Measurements from ENCODE around the gene PRSS16.
"Not testable (repeated sequence)": the region's sequence is repeated elsewhere in the genome, so short reads cannot be mapped to it uniquely, and the experiment has no call there.

Gene PRSS16

DNA sequence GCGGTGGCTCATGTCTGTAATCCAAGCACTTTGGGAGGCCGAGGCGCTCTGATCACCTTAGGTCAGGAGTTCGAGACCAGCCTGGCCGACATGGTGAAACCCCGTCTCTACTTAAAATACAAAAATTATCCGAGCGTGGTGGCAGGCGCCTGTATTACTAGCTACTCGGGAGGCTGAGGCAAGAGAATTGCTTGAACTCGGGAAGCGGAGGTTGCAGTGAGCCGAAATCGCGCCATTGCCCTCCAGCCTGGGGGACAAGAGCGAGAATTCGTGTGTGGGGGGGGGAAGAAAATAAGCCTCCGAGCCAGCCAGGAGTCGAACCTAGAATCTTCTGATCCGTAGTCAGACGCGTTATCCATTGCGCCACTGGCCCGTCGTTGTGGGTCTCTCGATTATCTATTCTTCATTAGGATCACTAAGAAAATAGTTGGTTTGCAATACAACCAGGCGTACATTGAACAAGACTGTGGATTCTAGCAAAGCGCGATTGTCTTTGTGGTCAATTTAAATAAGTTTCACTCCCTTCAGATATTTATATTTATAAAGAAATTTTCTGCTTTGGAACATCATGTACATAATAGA lies 33.9 kb upstream of the PRSS16 start:
- Histone ChIP-seq H4K20me1 (ENCODE audit: low read depth, low read length) (no peaks in the 10 kb centered on the region), H3K4me3 (ENCODE audit: insufficient read depth, low read length, poor library complexity, severe bottlenecking) (no peak overlapping the region), H3F3A (ENCODE audit: insufficient read depth) (no peaks in the 10 kb centered on the region), H3K79me2 (ENCODE audit: insufficient read depth, low read length) (no peaks in the 10 kb centered on the region), H3K9me3 (ENCODE audit: insufficient read depth, low read length) (no peaks in the 10 kb centered on the region), H3K36me3 (ENCODE audit: low read length) (no peaks in the 10 kb centered on the region), H3K27me3 (ENCODE audit: low read length) (no peaks in the 10 kb centered on the region), H3K27ac (ENCODE audit: low read depth, low read length) (no peak overlapping the region), H3K9me2 (replicated peaks; ENCODE audit: insufficient read depth, low read length) (no peaks in the 10 kb centered on the region), H3K9ac (ENCODE audit: low read length) (no peak overlapping the region), H2AFZ (ENCODE audit: low read depth, low read length, severe bottlenecking) (no peak overlapping the region), H3K4me2 (ENCODE audit: low read depth, low read length, poor library complexity, severe bottlenecking) (no peak overlapping the region)
- no peak for TF ChIP-seq EZH2phosphoT487 (conservative IDR thresholded peaks at IDR 0.05; ENCODE audit: low read length)
- TF ChIP-seq, protein P1, sequence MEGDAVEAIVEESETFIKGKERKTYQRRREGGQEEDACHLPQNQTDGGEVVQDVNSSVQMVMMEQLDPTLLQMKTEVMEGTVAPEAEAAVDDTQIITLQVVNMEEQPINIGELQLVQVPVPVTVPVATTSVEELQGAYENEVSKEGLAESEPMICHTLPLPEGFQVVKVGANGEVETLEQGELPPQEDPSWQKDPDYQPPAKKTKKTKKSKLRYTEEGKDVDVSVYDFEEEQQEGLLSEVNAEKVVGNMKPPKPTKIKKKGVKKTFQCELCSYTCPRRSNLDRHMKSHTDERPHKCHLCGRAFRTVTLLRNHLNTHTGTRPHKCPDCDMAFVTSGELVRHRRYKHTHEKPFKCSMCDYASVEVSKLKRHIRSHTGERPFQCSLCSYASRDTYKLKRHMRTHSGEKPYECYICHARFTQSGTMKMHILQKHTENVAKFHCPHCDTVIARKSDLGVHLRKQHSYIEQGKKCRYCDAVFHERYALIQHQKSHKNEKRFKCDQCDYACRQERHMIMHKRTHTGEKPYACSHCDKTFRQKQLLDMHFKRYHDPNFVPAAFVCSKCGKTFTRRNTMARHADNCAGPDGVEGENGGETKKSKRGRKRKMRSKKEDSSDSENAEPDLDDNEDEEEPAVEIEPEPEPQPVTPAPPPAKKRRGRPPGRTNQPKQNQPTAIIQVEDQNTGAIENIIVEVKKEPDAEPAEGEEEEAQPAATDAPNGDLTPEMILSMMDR (IDR thresholded peaks at IDR 0.05; ENCODE audit: insufficient read depth, low read length, poor library complexity, severe bottlenecking) = no peak

DNA sequence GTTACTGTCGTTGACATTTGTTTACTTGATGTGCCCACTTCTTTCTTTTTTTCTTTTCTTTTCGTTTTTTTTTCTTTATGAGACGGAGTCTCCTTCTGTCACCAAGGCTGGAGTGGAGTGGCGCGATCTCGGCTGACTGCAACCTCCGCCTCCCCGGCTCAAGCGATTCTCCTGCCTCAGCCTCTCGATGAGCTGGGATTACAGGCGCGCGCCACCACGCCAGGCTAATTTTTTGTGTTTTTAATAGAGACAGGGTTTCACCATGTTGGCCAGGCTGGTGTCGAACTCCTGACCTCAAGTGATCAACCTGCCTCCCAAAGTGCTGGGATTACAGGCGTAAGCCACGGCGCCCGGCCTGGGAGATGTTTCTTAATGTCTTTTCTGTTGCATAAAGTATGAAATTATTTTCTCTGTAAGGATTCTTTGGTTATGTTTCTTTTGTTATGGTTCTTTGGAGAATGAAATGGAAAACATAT lies 33.3 kb upstream of the PRSS16 start:
- no peak overlapping the region for H3K9ac ChIP-seq (ENCODE audit: low read length)
- no peaks in the 10 kb centered on the region for H3K27me3 ChIP-seq (ENCODE audit: low read length)
- H3K27ac ChIP-seq (ENCODE audit: low read depth, low read length) = no peak overlapping the region
- H2AFZ ChIP-seq (ENCODE audit: low read depth, low read length, severe bottlenecking) = no peak overlapping the region
- H3K9me2 ChIP-seq (replicated peaks; ENCODE audit: insufficient read depth, low read length) = no peaks in the 10 kb centered on the region
- H3K36me3 ChIP-seq (ENCODE audit: low read length) = no peaks in the 10 kb centered on the region
- H3F3A ChIP-seq (ENCODE audit: insufficient read depth) = no peaks in the 10 kb centered on the region
- H3K9me3 ChIP-seq (ENCODE audit: insufficient read depth, low read length) = no peaks in the 10 kb centered on the region
- H3K4me2 ChIP-seq (ENCODE audit: low read depth, low read length, poor library complexity, severe bottlenecking) = no peak overlapping the region
- no peaks in the 10 kb centered on the region for H3K79me2 ChIP-seq (ENCODE audit: insufficient read depth, low read length)
- TF ChIP-seq EZH2phosphoT487 (conservative IDR thresholded peaks at IDR 0.05; ENCODE audit: low read length) = no peak
- TF ChIP-seq, protein P1 (IDR thresholded peaks at IDR 0.05; ENCODE audit: insufficient read depth, low read length, poor library complexity, severe bottlenecking) = no peak
- no peaks in the 10 kb centered on the region for H4K20me1 ChIP-seq (ENCODE audit: low read depth, low read length)
- no peak overlapping the region for H3K4me3 ChIP-seq (ENCODE audit: insufficient read depth, low read length, poor library complexity, severe bottlenecking)

GRCh38 chr6:27216874-27217273 lies 30.6 kb upstream of the PRSS16 start:
- Histone ChIP-seq H3F3A (ENCODE audit: insufficient read depth) (no peaks in the 10 kb centered on the region), H3K9me3 (ENCODE audit: insufficient read depth, low read length) (no peaks in the 10 kb centered on the region), H3K4me2 (ENCODE audit: low read depth, low read length, poor library complexity, severe bottlenecking) (no peak overlapping the region), H3K27me3 (ENCODE audit: low read length) (no peaks in the 10 kb centered on the region), H3K36me3 (ENCODE audit: low read length) (no peaks in the 10 kb centered on the region), H4K20me1 (ENCODE audit: low read depth, low read length) (no peaks in the 10 kb centered on the region), H3K9ac (ENCODE audit: low read length) (no peak overlapping the region), H2AFZ (ENCODE audit: low read depth, low read length, severe bottlenecking) (no peak overlapping the region), H3K4me3 (ENCODE audit: insufficient read depth, low read length, poor library complexity, severe bottlenecking) (no peak overlapping the region), H3K79me2 (ENCODE audit: insufficient read depth, low read length) (no peaks in the 10 kb centered on the region), H3K9me2 (replicated peaks; ENCODE audit: insufficient read depth, low read length) (no peaks in the 10 kb centered on the region), H3K27ac (ENCODE audit: low read depth, low read length) (no peak overlapping the region)
- no peak for TF ChIP-seq EZH2phosphoT487 (conservative IDR thresholded peaks at IDR 0.05; ENCODE audit: low read length)
- TF ChIP-seq, protein P1 (IDR thresholded peaks at IDR 0.05; ENCODE audit: insufficient read depth, low read length, poor library complexity, severe bottlenecking) = no peak

DNA sequence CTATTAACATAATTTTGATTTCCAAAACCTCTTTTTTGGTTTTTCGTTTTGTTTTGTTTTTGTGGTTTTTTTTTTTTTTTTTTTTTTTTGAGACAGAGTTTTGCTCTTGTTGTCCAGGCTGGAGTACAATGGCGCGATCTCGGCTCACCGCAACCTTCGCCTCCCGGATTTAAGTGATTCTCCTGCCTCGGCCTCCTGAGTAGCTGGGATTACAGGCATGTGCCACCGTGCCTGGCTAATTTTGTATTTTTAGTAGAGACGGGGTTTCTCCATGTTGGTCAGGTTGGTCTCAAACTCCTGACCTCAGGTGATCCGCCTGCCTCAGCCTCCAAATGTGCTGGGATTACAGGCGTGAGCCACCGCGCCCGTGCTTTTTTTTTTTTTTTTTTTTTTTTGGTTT lies 24.5 kb upstream of the PRSS16 start:
- not testable (repeated sequence) for H3K9ac ChIP-seq (ENCODE audit: low read length); H3K79me2 ChIP-seq (ENCODE audit: insufficient read depth, low read length); H4K20me1 ChIP-seq (ENCODE audit: low read depth, low read length); H3K36me3 ChIP-seq (ENCODE audit: low read length); H3F3A ChIP-seq (ENCODE audit: insufficient read depth); H2AFZ ChIP-seq (ENCODE audit: low read depth, low read length, severe bottlenecking); H3K9me2 ChIP-seq (replicated peaks; ENCODE audit: insufficient read depth, low read length); H3K27ac ChIP-seq (ENCODE audit: low read depth, low read length); H3K9me3 ChIP-seq (ENCODE audit: insufficient read depth, low read length); H3K4me3 ChIP-seq (ENCODE audit: insufficient read depth, low read length, poor library complexity, severe bottlenecking); H3K27me3 ChIP-seq (ENCODE audit: low read length); H3K4me2 ChIP-seq (ENCODE audit: low read depth, low read length, poor library complexity, severe bottlenecking)
